GM12865 (cell line): ENCODE data around the gene NUP37.

Source experiments
- DNase-seq: peaks from one replicate; pipeline ENCODE4 v3.0.0; 2010; ENCODE audit warnings: low read depth
- H3K4me3 ChIP-seq: 2 replicates; pipeline ENCODE4 v1.5.1; 2011; ENCODE audit warnings: mild to moderate bottlenecking, low read depth, low read length, control low read depth
- CTCF ChIP-seq: IDR thresholded peaks from 2 replicates; pipeline ENCODE4 v1.5.1; 2011; ENCODE audit warnings: low read length, control low read depth, low read depth, inconsistent platforms; ENCODE audit not compliant: insufficient read depth; ENCODE audit errors: missing control alignments

NUP37 gene

GRCh38 chr12:102023343-102023930 lies 96.5 kb downstream of the NUP37 start:
- H3K4me3 ChIP-seq: no peak overlapping the region
- no peak for TF ChIP-seq CTCF
- DNase-seq: no peak
